NCI-H2227 (cell line): Measurements from ENCODE around the gene FAM222A.

Experiments
- DNase-seq: peaks from one replicate; lab custom pipeline; 2025; ENCODE audit not compliant: unreplicated experiment; lab: John Stamatoyannopoulos, UW

Gene FAM222A

GRCh38 chr12:109817627-109818231, 104.1 kb downstream of the FAM222A start:
- DNase-seq: no peak

- no peak for DNase-seq
Measured at GRCh38 chr12:109818253-109818652, 104.6 kb downstream of the FAM222A start.

- DNase-seq: no peak
Measured at GRCh38 chr12:109818905-109819500, 105.4 kb downstream of the FAM222A start.
